ENCODE results near the gene NTM.

Gene NTM

GRCh38 chr11:131944736-131945135 is 574.3 kb downstream of the NTM start:
- H2BK15ac ChIP-seq (ENCODE audit: low read depth, poor library complexity, severe bottlenecking) = no peak overlapping the region
- no peak overlapping the region for H3K27ac ChIP-seq (ENCODE audit: low read length, poor library complexity, severe bottlenecking)
- H3K79me1 ChIP-seq (replicated peaks; ENCODE audit: low read length, poor library complexity, severe bottlenecking) = peaks cover 27% of the 10 kb centered on the region
- no peak overlapping the region for H2AK5ac ChIP-seq (ENCODE audit: low read length, severe bottlenecking)
- H3K4ac ChIP-seq (ENCODE audit: low read depth in 1 of 2, low read length in 2 of 2) = no peak overlapping the region
- no peak overlapping the region for H3K14ac ChIP-seq (ENCODE audit: low read length in 2 of 2)
- H2BK12ac ChIP-seq (ENCODE audit: low read length in 2 of 2) = no peak overlapping the region
- H3K9ac ChIP-seq (ENCODE audit: low read length) = peak overlapping the region; percentile 66
- H4K91ac ChIP-seq (ENCODE audit: low read length) = no peak overlapping the region
- no peaks in the 10 kb centered on the region for H3K9me3 ChIP-seq (ENCODE audit: control insufficient read depth, low read length)
- peaks cover 7% of the 10 kb centered on the region for H3K4me1 ChIP-seq (ENCODE audit: control insufficient read depth, insufficient read depth, low read depth, low read length)
- DNase-seq = no peak
- H3K27me3 ChIP-seq (ENCODE audit: control insufficient read depth in 1 of 2, insufficient read depth in 1 of 2, low read length in 2 of 2) = no peaks in the 10 kb centered on the region
- 97% methylated on average over 5 of the region's 6 CpGs for WGBS
- no peak overlapping the region for H2BK120ac ChIP-seq (ENCODE audit: low read depth, low read length)
- no peak overlapping the region for H3K18ac ChIP-seq (ENCODE audit: low read depth in 1 of 2, low read length in 2 of 2)
- H2BK5ac ChIP-seq (ENCODE audit: low read depth, low read length, poor library complexity, severe bottlenecking) = no peak overlapping the region
- peak overlapping the region in 1 of 2 experiments; percentile 55 for H3K4me3 ChIP-seq (ENCODE audit: insufficient read depth in 1 of 2, low read depth in 1 of 2, low read length in 2 of 2)
- no peak overlapping the region for H3K23ac ChIP-seq (ENCODE audit: low read length in 2 of 2)
- H3K36me3 ChIP-seq (ENCODE audit: control insufficient read depth in 1 of 2, insufficient read depth in 2 of 2, low read depth in 1 of 2, low read length in 2 of 2) = peaks cover 0 to 9% of the 10 kb centered on the region in 2 experiments
- H4K8ac ChIP-seq (ENCODE audit: low read length) = no peak overlapping the region
- H2AFZ ChIP-seq (ENCODE audit: low read depth, low read length) = no peak overlapping the region
- no peak overlapping the region for H3K4me2 ChIP-seq (ENCODE audit: low read length, poor library complexity, severe bottlenecking)

GRCh38 chr11:131945706-131946105 is 575.3 kb downstream of the NTM start:
- Histone ChIP-seq H3K27me3 (ENCODE audit: control insufficient read depth in 1 of 2, insufficient read depth in 1 of 2, low read length in 2 of 2) (no peaks in the 10 kb centered on the region), H3K79me1 (replicated peaks; ENCODE audit: low read length, poor library complexity, severe bottlenecking) (peaks cover 32% of the 10 kb centered on the region), H2AK5ac (ENCODE audit: low read length, severe bottlenecking) (no peak overlapping the region), H3K9me3 (ENCODE audit: control insufficient read depth, low read length) (no peaks in the 10 kb centered on the region), H2BK15ac (ENCODE audit: low read depth, poor library complexity, severe bottlenecking) (no peak overlapping the region), H2BK12ac (ENCODE audit: low read length in 2 of 2) (no peak overlapping the region), H3K14ac (ENCODE audit: low read length in 2 of 2) (no peak overlapping the region), H3K18ac (ENCODE audit: low read depth in 1 of 2, low read length in 2 of 2) (no peak overlapping the region), H2BK120ac (ENCODE audit: low read depth, low read length) (no peak overlapping the region), H4K91ac (ENCODE audit: low read length) (no peak overlapping the region), H3K23ac (ENCODE audit: low read length in 2 of 2) (no peak overlapping the region), H3K36me3 (ENCODE audit: control insufficient read depth in 1 of 2, insufficient read depth in 2 of 2, low read depth in 1 of 2, low read length in 2 of 2) (peaks cover 0 to 12% of the 10 kb centered on the region in 2 experiments), H3K4me1 (ENCODE audit: control insufficient read depth, insufficient read depth, low read depth, low read length) (peaks cover 7% of the 10 kb centered on the region), H4K8ac (ENCODE audit: low read length) (no peak overlapping the region), H3K9ac (ENCODE audit: low read length) (peak overlapping the region; percentile 66), H2AFZ (ENCODE audit: low read depth, low read length) (no peak overlapping the region), H3K4me2 (ENCODE audit: low read length, poor library complexity, severe bottlenecking) (no peak overlapping the region), H3K4ac (ENCODE audit: low read depth in 1 of 2, low read length in 2 of 2) (no peak overlapping the region), H3K27ac (ENCODE audit: low read length, poor library complexity, severe bottlenecking) (no peak overlapping the region), H2BK5ac (ENCODE audit: low read depth, low read length, poor library complexity, severe bottlenecking) (no peak overlapping the region), H3K4me3 (ENCODE audit: insufficient read depth in 1 of 2, low read depth in 1 of 2, low read length in 2 of 2) (no peak overlapping the region)
- no peak for DNase-seq
- 83% methylated on average over 7 of the region's 7 CpGs for WGBS

GRCh38 chr11:131947511-131947910 is 577.1 kb downstream of the NTM start:
- Histone ChIP-seq H2BK120ac (ENCODE audit: low read depth, low read length) (no peak overlapping the region), H3K4ac (ENCODE audit: low read depth in 1 of 2, low read length in 2 of 2) (no peak overlapping the region), H3K18ac (ENCODE audit: low read depth in 1 of 2, low read length in 2 of 2) (no peak overlapping the region), H3K36me3 (ENCODE audit: control insufficient read depth in 1 of 2, insufficient read depth in 2 of 2, low read depth in 1 of 2, low read length in 2 of 2) (peaks cover 0 to 12% of the 10 kb centered on the region in 2 experiments), H2AK5ac (ENCODE audit: low read length, severe bottlenecking) (no peak overlapping the region), H3K9ac (ENCODE audit: low read length) (no peak overlapping the region), H3K27me3 (ENCODE audit: control insufficient read depth in 1 of 2, insufficient read depth in 1 of 2, low read length in 2 of 2) (no peaks in the 10 kb centered on the region), H2BK5ac (ENCODE audit: low read depth, low read length, poor library complexity, severe bottlenecking) (no peak overlapping the region), H2BK12ac (ENCODE audit: low read length in 2 of 2) (no peak overlapping the region), H2BK15ac (ENCODE audit: low read depth, poor library complexity, severe bottlenecking) (no peak overlapping the region), H3K4me2 (ENCODE audit: low read length, poor library complexity, severe bottlenecking) (no peak overlapping the region), H3K79me1 (replicated peaks; ENCODE audit: low read length, poor library complexity, severe bottlenecking) (peaks cover 27% of the 10 kb centered on the region), H3K9me3 (ENCODE audit: control insufficient read depth, low read length) (no peaks in the 10 kb centered on the region), H2AFZ (ENCODE audit: low read depth, low read length) (no peak overlapping the region), H3K4me3 (ENCODE audit: insufficient read depth in 1 of 2, low read depth in 1 of 2, low read length in 2 of 2) (no peak overlapping the region), H3K14ac (ENCODE audit: low read length in 2 of 2) (no peak overlapping the region), H3K23ac (ENCODE audit: low read length in 2 of 2) (no peak overlapping the region), H4K8ac (ENCODE audit: low read length) (no peak overlapping the region), H3K27ac (ENCODE audit: low read length, poor library complexity, severe bottlenecking) (no peak overlapping the region), H3K4me1 (ENCODE audit: control insufficient read depth, insufficient read depth, low read depth, low read length) (peaks cover 7% of the 10 kb centered on the region), H4K91ac (ENCODE audit: low read length) (no peak overlapping the region)
- no peak for DNase-seq
- 99% methylated on average over 2 of the region's 2 CpGs for WGBS

GRCh38 chr11:131951121-131951520 is 580.7 kb downstream of the NTM start:
- H2BK12ac ChIP-seq (ENCODE audit: low read length in 2 of 2) = no peak overlapping the region
- no peak overlapping the region for H3K27ac ChIP-seq (ENCODE audit: low read length, poor library complexity, severe bottlenecking)
- H3K27me3 ChIP-seq (ENCODE audit: control insufficient read depth in 1 of 2, insufficient read depth in 1 of 2, low read length in 2 of 2) = no peaks in the 10 kb centered on the region
- H2BK5ac ChIP-seq (ENCODE audit: low read depth, low read length, poor library complexity, severe bottlenecking) = no peak overlapping the region
- H3K9me3 ChIP-seq (ENCODE audit: control insufficient read depth, low read length) = no peaks in the 10 kb centered on the region
- no peak overlapping the region for H3K14ac ChIP-seq (ENCODE audit: low read length in 2 of 2)
- H2BK15ac ChIP-seq (ENCODE audit: low read depth, poor library complexity, severe bottlenecking) = no peak overlapping the region
- H3K79me1 ChIP-seq (replicated peaks; ENCODE audit: low read length, poor library complexity, severe bottlenecking) = peaks cover 24% of the 10 kb centered on the region
- no peak overlapping the region for H2AFZ ChIP-seq (ENCODE audit: low read depth, low read length)
- H3K9ac ChIP-seq (ENCODE audit: low read length) = no peak overlapping the region
- no peak overlapping the region for H3K4ac ChIP-seq (ENCODE audit: low read depth in 1 of 2, low read length in 2 of 2)
- no peak overlapping the region for H3K18ac ChIP-seq (ENCODE audit: low read depth in 1 of 2, low read length in 2 of 2)
- H3K4me2 ChIP-seq (ENCODE audit: low read length, poor library complexity, severe bottlenecking) = no peak overlapping the region
- H2AK5ac ChIP-seq (ENCODE audit: low read length, severe bottlenecking) = no peak overlapping the region
- H4K91ac ChIP-seq (ENCODE audit: low read length) = no peak overlapping the region
- peaks cover 0 to 14% of the 10 kb centered on the region in 2 experiments for H3K36me3 ChIP-seq (ENCODE audit: control insufficient read depth in 1 of 2, insufficient read depth in 2 of 2, low read depth in 1 of 2, low read length in 2 of 2)
- no peak overlapping the region for H4K8ac ChIP-seq (ENCODE audit: low read length)
- no peak overlapping the region for H2BK120ac ChIP-seq (ENCODE audit: low read depth, low read length)
- no peak for DNase-seq
- peaks cover 12% of the 10 kb centered on the region for H3K4me1 ChIP-seq (ENCODE audit: control insufficient read depth, insufficient read depth, low read depth, low read length)
- 80% methylated on average over 1 of the region's 2 CpGs for WGBS
- no peak overlapping the region for H3K4me3 ChIP-seq (ENCODE audit: insufficient read depth in 1 of 2, low read depth in 1 of 2, low read length in 2 of 2)
- H3K23ac ChIP-seq (ENCODE audit: low read length in 2 of 2) = no peak overlapping the region

Measured in mesenchymal stem cell (in vitro differentiated cells and primary cell).